HEK293 (cell line): ENCODE data around the gene CHRNA1.
"Not testable (repeated sequence)": the region's sequence is repeated elsewhere in the genome, so short reads cannot be mapped to it uniquely, and the experiment has no call there.

ENCODE experiments used
- CTCF ChIA-PET: fragments of 350-600 bp; formaldehyde crosslinking; extraction: SDS; loops from one replicate; lab custom pipeline; 2021; ENCODE audit warnings: antibody characterized with exemption; lab: Yijun Ruan, JAX
- POLR2A ChIA-PET: fragments of 300-600 bp; formaldehyde crosslinking; extraction: SDS; loops from one replicate; lab custom pipeline; 2020; ENCODE audit warnings: antibody characterized with exemption, inconsistent platforms; lab: Yijun Ruan, JAX
- H3K27ac ChIP-seq: fragments of 200-500 bp; sonication (Bioruptor generic); 2 replicates; pipeline ENCODE4 v1.5.1; 2014; ENCODE audit warnings: low read depth, low read length, control low read depth, inconsistent platforms; ENCODE audit errors: extremely low read depth
- H3K36me3 ChIP-seq, 2 experiments: fragments of 200-500 bp in 1 of 2; sonication (Bioruptor generic) in 1 of 2; 1 replicate in 1 of 2; 2 replicates in 1 of 2; pipeline ENCODE4 v1.5.1; 2014 to 2017; ENCODE audit warnings: inconsistent platforms in 2 of 2, low read length in 2 of 2; ENCODE audit not compliant: control insufficient read depth in 2 of 2, insufficient read depth in 1 of 2
- H3K4me1 ChIP-seq: fragments of 200-500 bp; sonication (Bioruptor generic); 2 replicates; pipeline ENCODE4 v1.5.1; 2014; ENCODE audit warnings: mild to moderate bottlenecking, low read length, inconsistent platforms; ENCODE audit not compliant: control insufficient read depth, insufficient read depth
- H3K4me3 ChIP-seq: 2 replicates; pipeline ENCODE4 v1.5.1; 2011; ENCODE audit warnings: low read depth, mild to moderate bottlenecking, control low read depth, low read length, moderate library complexity
- H3K9me3 ChIP-seq: fragments of 200-500 bp; sonication (Bioruptor generic); 2 replicates; pipeline ENCODE4 v1.5.1; 2014; ENCODE audit warnings: low read depth, low read length, inconsistent platforms; ENCODE audit not compliant: control insufficient read depth, insufficient read depth
- MYNN ChIP-seq: fragments of 450-650 bp; formaldehyde crosslinking; IDR thresholded peaks from 2 replicates; pipeline ENCODE4 v1.5.1; 2016; ENCODE audit warnings: missing biosample characterization, missing genetic modification characterization, borderline replicate concordance
- REPIN1 ChIP-seq: fragments of 450-650 bp; formaldehyde crosslinking; IDR thresholded peaks from 2 replicates; pipeline ENCODE4 v1.5.1; 2017; ENCODE audit warnings: missing biosample characterization, missing genetic modification characterization, low read depth
- SCRT2 ChIP-seq: fragments of 450-650 bp; formaldehyde crosslinking; IDR thresholded peaks from 2 replicates; pipeline ENCODE4 v1.5.1; 2016; ENCODE audit warnings: missing biosample characterization, missing genetic modification characterization
- ZNF121 ChIP-seq: fragments of 450-650 bp; formaldehyde crosslinking; IDR thresholded peaks from 2 replicates; pipeline ENCODE4 v1.5.1; 2016; ENCODE audit warnings: missing biosample characterization, missing genetic modification characterization
- ZNF155 ChIP-seq: fragments of 450-650 bp; formaldehyde crosslinking; IDR thresholded peaks from 2 replicates; pipeline ENCODE4 v1.5.1; 2016; ENCODE audit warnings: missing biosample characterization, missing genetic modification characterization
- ZNF221 ChIP-seq: fragments of 450-650 bp; formaldehyde crosslinking; IDR thresholded peaks from 2 replicates; pipeline ENCODE4 v1.5.1; 2017; ENCODE audit warnings: missing biosample characterization, missing genetic modification characterization, borderline replicate concordance
- ZNF354C ChIP-seq: fragments of 450-650 bp; formaldehyde crosslinking; IDR thresholded peaks from 2 replicates; pipeline ENCODE4 v1.5.1; 2016; ENCODE audit warnings: missing biosample characterization, missing genetic modification characterization, low read depth, borderline replicate concordance
- ZNF488 ChIP-seq: fragments of 450-650 bp; formaldehyde crosslinking; IDR thresholded peaks from 2 replicates; pipeline ENCODE4 v1.5.1; 2016; ENCODE audit warnings: missing biosample characterization, missing genetic modification characterization
- ZNF513 ChIP-seq: fragments of 450-650 bp; IDR thresholded peaks from 2 replicates; pipeline ENCODE4 v1.5.1; 2018; ENCODE audit warnings: missing biosample characterization, missing genetic modification characterization
- ZNF561 ChIP-seq: fragments of 450-650 bp; IDR thresholded peaks from 2 replicates; pipeline ENCODE4 v1.5.1; 2018; ENCODE audit warnings: missing biosample characterization, missing genetic modification characterization, borderline replicate concordance
- ZNF571 ChIP-seq: fragments of 450-650 bp; formaldehyde crosslinking; IDR thresholded peaks from 2 replicates; pipeline ENCODE4 v1.5.0; 2017; ENCODE audit warnings: missing biosample characterization, missing genetic modification characterization
- ZNF654 ChIP-seq: fragments of 450-650 bp; formaldehyde crosslinking; IDR thresholded peaks from 2 replicates; pipeline ENCODE4 v1.5.1; 2016; ENCODE audit warnings: low read depth, missing biosample characterization, missing genetic modification characterization
- ZNF664 ChIP-seq: fragments of 450-650 bp; formaldehyde crosslinking; IDR thresholded peaks from 2 replicates; pipeline ENCODE4 v1.5.1; 2016; ENCODE audit warnings: missing biosample characterization, missing genetic modification characterization
- ZNF670 ChIP-seq: fragments of 450-650 bp; formaldehyde crosslinking; IDR thresholded peaks from 2 replicates; pipeline ENCODE4 v1.5.1; 2016; ENCODE audit warnings: missing biosample characterization, missing genetic modification characterization, low read depth
- ZNF776 ChIP-seq: fragments of 450-650 bp; formaldehyde crosslinking; IDR thresholded peaks from 2 replicates; pipeline ENCODE4 v1.5.0; 2017; ENCODE audit warnings: missing biosample characterization, missing genetic modification characterization, borderline replicate concordance
- ZNF777 ChIP-seq: fragments of 450-650 bp; formaldehyde crosslinking; IDR thresholded peaks from 2 replicates; pipeline ENCODE4 v1.5.1; 2017; ENCODE audit warnings: missing biosample characterization, missing genetic modification characterization, borderline replicate concordance
- ZSCAN23 ChIP-seq: fragments of 450-650 bp; formaldehyde crosslinking; IDR thresholded peaks from 2 replicates; pipeline ENCODE4 v1.5.1; 2016; ENCODE audit warnings: missing biosample characterization, missing genetic modification characterization
- TF ChIP-seq, protein P1 (sequence below): fragments of 450-650 bp; formaldehyde crosslinking; IDR thresholded peaks from 2 replicates; pipeline ENCODE4 v1.5.1; 2016; ENCODE audit warnings: missing biosample characterization, missing genetic modification characterization
- TF ChIP-seq, protein P2 (sequence below): sonication (generic); formaldehyde crosslinking; IDR thresholded peaks from 2 replicates; pipeline ENCODE4 v1.8.1; 2022; ENCODE audit warnings: mild to moderate bottlenecking, moderate library complexity, missing genetic modification reagents
- TF ChIP-seq, protein P3 (sequence below): fragments of 450-650 bp; formaldehyde crosslinking; IDR thresholded peaks from 2 replicates; pipeline ENCODE4 v1.5.1; 2017; ENCODE audit warnings: missing biosample characterization, missing genetic modification characterization

The CHRNA1 gene

GRCh38 chr2:174711206-174711605 is 53.1 kb downstream of the CHRNA1 start:
- TF ChIP-seq, protein P1, sequence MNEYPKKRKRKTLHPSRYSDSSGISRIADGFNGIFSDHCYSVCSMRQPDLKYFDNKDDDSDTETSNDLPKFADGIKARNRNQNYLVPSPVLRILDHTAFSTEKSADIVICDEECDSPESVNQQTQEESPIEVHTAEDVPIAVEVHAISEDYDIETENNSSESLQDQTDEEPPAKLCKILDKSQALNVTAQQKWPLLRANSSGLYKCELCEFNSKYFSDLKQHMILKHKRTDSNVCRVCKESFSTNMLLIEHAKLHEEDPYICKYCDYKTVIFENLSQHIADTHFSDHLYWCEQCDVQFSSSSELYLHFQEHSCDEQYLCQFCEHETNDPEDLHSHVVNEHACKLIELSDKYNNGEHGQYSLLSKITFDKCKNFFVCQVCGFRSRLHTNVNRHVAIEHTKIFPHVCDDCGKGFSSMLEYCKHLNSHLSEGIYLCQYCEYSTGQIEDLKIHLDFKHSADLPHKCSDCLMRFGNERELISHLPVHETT (tag by site-specific recombination): no peak
- TF ChIP-seq REPIN1: no peak
- TF ChIP-seq ZSCAN23: no peak
- no peak for TF ChIP-seq ZNF670 (tag by site-specific recombination)
- TF ChIP-seq ZNF654 (tag by site-specific recombination): no peak
- no peak for TF ChIP-seq ZNF776 (tag by site-specific recombination)
- TF ChIP-seq ZNF571 (tag by site-specific recombination): no peak
- no peak for TF ChIP-seq ZNF121 (tag by site-specific recombination)
- no peak for TF ChIP-seq ZNF221
- no peak for TF ChIP-seq SCRT2 (tag by site-specific recombination)
- TF ChIP-seq ZNF777: no peak
- no peak for TF ChIP-seq ZNF513 (tag by site-specific recombination)
- no peak for TF ChIP-seq ZNF561
- no peak for TF ChIP-seq ZNF664 (tag by site-specific recombination)
- TF ChIP-seq, protein P2, sequence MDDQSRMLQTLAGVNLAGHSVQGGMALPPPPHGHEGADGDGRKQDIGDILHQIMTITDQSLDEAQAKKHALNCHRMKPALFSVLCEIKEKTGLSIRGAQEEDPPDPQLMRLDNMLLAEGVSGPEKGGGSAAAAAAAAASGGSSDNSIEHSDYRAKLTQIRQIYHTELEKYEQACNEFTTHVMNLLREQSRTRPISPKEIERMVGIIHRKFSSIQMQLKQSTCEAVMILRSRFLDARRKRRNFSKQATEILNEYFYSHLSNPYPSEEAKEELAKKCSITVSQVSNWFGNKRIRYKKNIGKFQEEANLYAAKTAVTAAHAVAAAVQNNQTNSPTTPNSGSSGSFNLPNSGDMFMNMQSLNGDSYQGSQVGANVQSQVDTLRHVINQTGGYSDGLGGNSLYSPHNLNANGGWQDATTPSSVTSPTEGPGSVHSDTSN (CRISPR knock-in tag): no peak
- TF ChIP-seq, protein P3, sequence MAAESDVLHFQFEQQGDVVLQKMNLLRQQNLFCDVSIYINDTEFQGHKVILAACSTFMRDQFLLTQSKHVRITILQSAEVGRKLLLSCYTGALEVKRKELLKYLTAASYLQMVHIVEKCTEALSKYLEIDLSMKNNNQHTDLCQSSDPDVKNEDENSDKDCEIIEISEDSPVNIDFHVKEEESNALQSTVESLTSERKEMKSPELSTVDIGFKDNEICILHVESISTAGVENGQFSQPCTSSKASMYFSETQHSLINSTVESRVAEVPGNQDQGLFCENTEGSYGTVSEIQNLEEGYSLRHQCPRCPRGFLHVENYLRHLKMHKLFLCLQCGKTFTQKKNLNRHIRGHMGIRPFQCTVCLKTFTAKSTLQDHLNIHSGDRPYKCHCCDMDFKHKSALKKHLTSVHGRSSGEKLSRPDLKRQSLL (tag by site-specific recombination): no peak
- no peak for TF ChIP-seq MYNN (tag by site-specific recombination)
- TF ChIP-seq ZNF354C (tag by site-specific recombination): no peak
- no peak for TF ChIP-seq ZNF488 (tag by site-specific recombination)
- TF ChIP-seq ZNF155 (tag by site-specific recombination): no peak
- H3K36me3 ChIP-seq: no peaks in the 10 kb centered on the region
- H3K9me3 ChIP-seq: no peaks in the 10 kb centered on the region
- no peak overlapping the region for H3K27ac ChIP-seq
- CTCF ChIA-PET: interaction anchor here (0.6 to 3.2 kb wide), 3 partner anchors 8 to 100 kb away, joined by 3 to 10 read pairs (median 5); no protein-coding TSS in a partner anchor
- no peak overlapping the region for H3K4me3 ChIP-seq
- POLR2A ChIA-PET: no interaction called here
- H3K4me1 ChIP-seq: no peaks in the 10 kb centered on the region

GRCh38 chr2:174709416-174710004 is 54.8 kb downstream of the CHRNA1 start:
- H3K4me1 ChIP-seq, H3K9me3 ChIP-seq, H3K27ac ChIP-seq, POLR2A ChIA-PET, H3K36me3 ChIP-seq, H3K4me3 ChIP-seq: not testable (repeated sequence)
- CTCF ChIA-PET: interaction anchor here (0.6 to 1.5 kb wide), 3 partner anchors 9 to 463 kb away, joined by 4 to 6 read pairs (median 4); no protein-coding TSS in a partner anchor
